Measurements from ENCODE around the gene GABBR2. TPM values are rescaled to one million over a fixed set of nuclear protein-coding genes. Genes with fewer than 3 reads are reported as not detected.
"Not testable (repeated sequence)": the region's sequence is repeated elsewhere in the genome, so short reads cannot be mapped to it uniquely, and the experiment has no call there.

GABBR2 gene
- total RNA-seq, 4 donors from 2014 or later: 2.4 to 13.6 (median 10.0) TPM

GRCh38 chr9:98285446-98285845, 423.3 kb downstream of the GABBR2 start:
- Histone ChIP-seq H3K27me3 (no peaks in the 10 kb centered on the region), H3K27ac (no peak overlapping the region), H3K4me3 (replicated peaks in 1 of 3) (no peak overlapping the region), H3K4me1 (no peaks in the 10 kb centered on the region), H3K9me3 (no peaks in the 10 kb centered on the region), H3K36me3 (no peaks in the 10 kb centered on the region)
- 69 to 77% methylated on average over 4 of the region's 4 CpGs for WGBS, 2 donors
- intact Hi-C loops (cut with DNase I): no loop called here
- no peak for DNase-seq
- TF ChIP-seq POLR2A (IDR thresholded peaks at IDR 0.05) (no peak), CTCF (IDR thresholded peaks at IDR 0.05) (no peak)

GRCh38 chr9:98284754-98285153, 424.0 kb downstream of the GABBR2 start:
- H3K4me3 ChIP-seq (replicated peaks in 1 of 3): no peak overlapping the region
- no peaks in the 10 kb centered on the region for H3K9me3 ChIP-seq
- no peak for DNase-seq
- intact Hi-C loops (cut with DNase I): no loop called here
- H3K27me3 ChIP-seq: no peaks in the 10 kb centered on the region
- H3K36me3 ChIP-seq: no peaks in the 10 kb centered on the region
- no peaks in the 10 kb centered on the region for H3K4me1 ChIP-seq
- TF ChIP-seq POLR2A (IDR thresholded peaks at IDR 0.05) (no peak), CTCF (IDR thresholded peaks at IDR 0.05) (no peak)
- WGBS, 2 donors: 69 to 72% methylated on average over 3 of the region's 3 CpGs
- no peak overlapping the region for H3K27ac ChIP-seq

GRCh38 chr9:98283143-98283542, 425.6 kb downstream of the GABBR2 start:
- H3K36me3 ChIP-seq; H3K4me1 ChIP-seq; H3K9me3 ChIP-seq; H3K27me3 ChIP-seq; DNase-seq; intact Hi-C loops (cut with DNase I); H3K27ac ChIP-seq; H3K4me3 ChIP-seq (replicated peaks in 1 of 3): not testable (repeated sequence)
- 75 to 83% methylated on average over 7 of the region's 7 CpGs for WGBS, 2 donors

- H3K9me3 ChIP-seq: no peaks in the 10 kb centered on the region
- H3K27ac ChIP-seq: no peak overlapping the region
- TF ChIP-seq CTCF (IDR thresholded peaks at IDR 0.05): no peak
- no peak for TF ChIP-seq POLR2A (IDR thresholded peaks at IDR 0.05)
- H3K27me3 ChIP-seq: no peaks in the 10 kb centered on the region
- no peaks in the 10 kb centered on the region for H3K36me3 ChIP-seq
- DNase-seq: no peak
- intact Hi-C loops (cut with DNase I): no loop called here
- no peaks in the 10 kb centered on the region for H3K4me1 ChIP-seq
- H3K4me3 ChIP-seq (replicated peaks in 1 of 3): no peak overlapping the region
- WGBS, 2 donors: 96 to 97% methylated on average over 1 of the region's 1 CpG
These were observed 427.5 kb downstream of the GABBR2 start for GRCh38 chr9:98281281-98281680.

GRCh38 chr9:98280574-98280973, 428.2 kb downstream of the GABBR2 start:
- H3K27ac ChIP-seq: no peak overlapping the region

More at GRCh38 chr9:98280574-98280973, 428.2 kb downstream of the GABBR2 start:
- Histone ChIP-seq H3K9me3 (no peaks in the 10 kb centered on the region), H3K27me3 (no peaks in the 10 kb centered on the region), H3K4me1 (no peaks in the 10 kb centered on the region), H3K4me3 (replicated peaks in 1 of 3) (no peak overlapping the region), H3K36me3 (no peaks in the 10 kb centered on the region)
- TF ChIP-seq POLR2A (IDR thresholded peaks at IDR 0.05): no peak
- TF ChIP-seq CTCF (IDR thresholded peaks at IDR 0.05): no peak
- no peak for DNase-seq
- WGBS, 2 donors: 65 to 69% methylated on average over 6 of the region's 6 CpGs
- intact Hi-C loops (cut with DNase I): no loop called here
